ENCODE measurements around the gene LBH.
A peak's percentile ranks its signal among the peaks of the same experiment; 100 is the strongest.

LBH gene
- total RNA-seq = 208 to 535 (median 453) reads per million in 4 experiments

DNA sequence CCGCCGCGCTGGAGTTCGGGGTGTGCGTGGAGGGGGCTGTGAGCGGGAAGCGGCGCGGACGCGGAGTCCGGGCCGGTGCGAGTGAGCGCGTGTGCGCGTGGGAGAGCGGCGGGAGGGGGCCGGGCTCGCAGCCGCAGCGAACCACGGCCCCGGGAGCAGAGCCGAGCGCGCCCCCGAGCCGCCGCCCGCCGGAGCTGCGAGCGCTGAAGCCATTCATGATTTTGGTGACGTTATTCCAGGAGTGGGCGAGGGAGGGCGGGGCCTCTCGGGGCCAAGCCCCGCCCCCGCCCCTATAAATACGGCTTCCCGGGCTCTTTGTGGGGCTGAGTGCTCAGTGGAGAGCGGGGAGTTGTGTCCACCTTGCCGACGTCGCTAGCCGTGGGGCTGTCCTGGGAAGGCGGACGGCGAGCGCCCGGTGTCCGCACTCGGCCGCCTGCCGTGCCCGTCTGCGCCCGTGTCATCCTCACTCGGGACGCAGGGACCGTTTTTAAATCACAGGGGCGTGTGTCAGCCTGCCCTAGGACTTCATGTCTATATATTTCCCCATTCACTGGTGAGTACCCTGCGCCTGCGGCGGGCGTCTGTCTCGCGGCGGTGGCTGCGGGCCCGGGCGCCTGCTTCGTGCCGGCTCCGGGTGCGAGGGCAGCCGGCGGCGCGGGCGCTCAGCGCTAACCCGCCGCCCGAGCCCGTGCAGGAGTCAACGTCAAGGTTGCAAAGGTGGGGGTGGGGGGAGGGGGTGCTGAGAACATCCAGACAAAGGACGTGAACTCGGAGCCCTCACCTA lies at the start of gene LBH:
Gene LBH, plus strand, starts transcription at position 323 of the 784 bp plus-strand sequence. Its CDS starts 205 bp downstream, at position 528.
- peak; percentile 91 for DNase-seq

DNA sequence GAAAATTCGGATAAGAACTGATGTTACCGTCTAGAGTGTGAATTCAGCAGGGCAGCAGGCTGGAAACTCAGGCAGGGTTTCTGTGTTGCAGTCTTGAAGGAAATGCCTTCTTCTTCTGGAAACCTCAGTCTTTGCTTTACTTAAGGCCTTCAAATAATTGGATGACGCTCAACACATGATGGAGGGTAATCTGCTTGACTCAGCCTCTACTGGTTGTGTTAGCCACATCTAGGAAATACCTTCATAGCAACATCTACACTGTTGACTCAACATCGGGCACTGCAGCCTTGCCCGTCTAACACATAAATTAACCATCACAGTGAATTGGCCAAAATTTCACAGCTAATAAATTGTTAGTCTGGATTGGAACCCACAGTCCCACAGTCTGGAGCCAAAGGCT lies 47.3 kb upstream of the LBH start:
- DNase-seq = no peak

DNA sequence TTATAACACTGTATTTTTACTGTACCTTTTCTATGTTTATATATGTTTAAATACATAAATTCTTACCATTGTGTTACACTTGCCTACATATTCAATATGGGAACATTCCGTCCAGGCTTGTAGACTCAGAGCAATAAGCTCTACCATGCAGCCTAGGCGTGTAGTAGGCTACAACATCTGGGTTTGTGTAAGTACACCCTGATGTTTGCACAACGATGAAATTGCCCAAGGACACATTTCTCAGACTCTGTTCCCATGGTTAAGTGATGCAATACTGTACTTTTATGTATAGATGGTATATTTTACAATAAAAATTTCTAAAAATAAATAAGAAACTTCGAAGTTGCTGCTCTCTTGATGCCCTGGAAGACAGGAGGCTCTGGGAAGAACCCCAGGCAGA lies 46.2 kb upstream of the LBH start:
- no peak for DNase-seq

DNA sequence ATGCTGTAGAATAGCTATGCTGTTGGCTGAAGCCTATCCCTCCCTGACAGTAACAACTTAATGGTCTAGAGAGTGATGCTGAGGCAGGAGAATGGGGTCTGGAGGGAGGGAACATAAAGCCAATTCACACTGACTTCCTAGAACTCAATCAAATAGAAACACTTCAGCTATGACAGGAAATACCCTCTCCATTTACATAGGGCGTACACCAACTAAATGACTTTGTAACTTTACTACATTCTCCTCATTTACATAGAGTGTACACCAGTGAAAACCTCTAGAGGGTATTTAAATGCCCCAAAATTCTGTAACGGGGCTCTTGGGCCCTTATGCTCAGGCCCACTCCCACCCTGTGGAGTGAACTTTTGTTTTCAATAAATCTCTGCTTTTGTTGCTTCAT lies 43.0 kb upstream of the LBH start:
- DNase-seq = no peak

DNA sequence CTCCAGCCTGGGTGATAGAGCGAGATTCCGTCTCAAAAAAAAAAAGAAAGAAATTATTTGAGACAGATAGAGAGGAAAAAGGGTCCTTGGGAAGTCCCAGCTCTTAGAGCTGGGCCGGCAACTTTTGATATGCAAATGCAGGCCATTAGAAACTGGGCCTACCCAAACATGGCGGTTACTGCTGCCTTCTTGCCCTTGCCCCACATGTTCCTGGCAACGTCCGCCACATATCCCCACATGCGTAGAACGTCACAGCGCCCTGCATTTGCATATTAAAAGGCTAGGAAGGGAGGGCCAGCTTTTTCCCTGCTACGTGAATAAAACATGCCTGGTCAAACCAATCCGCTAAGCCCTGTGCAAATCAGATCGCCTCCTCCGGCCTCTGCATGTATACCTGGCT lies 40.7 kb upstream of the LBH start:
- DNase-seq = no peak

DNA sequence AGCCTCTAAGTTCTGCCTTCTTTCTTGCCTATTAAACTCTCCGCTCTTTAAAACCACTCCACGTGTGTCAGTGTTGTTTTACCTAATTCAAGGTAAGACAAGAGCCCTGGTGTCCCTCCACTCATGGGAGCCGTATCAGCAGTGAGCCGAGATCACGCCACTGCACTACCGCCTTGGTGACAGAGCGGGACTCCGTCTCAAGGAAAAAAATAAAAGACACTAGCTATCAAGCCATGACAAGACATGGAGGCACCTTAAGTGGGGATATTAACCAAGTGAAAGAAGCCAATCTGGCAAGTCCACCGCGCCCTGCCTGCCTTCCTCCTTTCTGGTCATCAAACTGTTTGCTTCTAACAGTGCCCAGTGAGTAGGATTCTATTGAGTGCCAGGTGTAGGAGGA lies 40.2 kb upstream of the LBH start:
- no peak for DNase-seq

DNA sequence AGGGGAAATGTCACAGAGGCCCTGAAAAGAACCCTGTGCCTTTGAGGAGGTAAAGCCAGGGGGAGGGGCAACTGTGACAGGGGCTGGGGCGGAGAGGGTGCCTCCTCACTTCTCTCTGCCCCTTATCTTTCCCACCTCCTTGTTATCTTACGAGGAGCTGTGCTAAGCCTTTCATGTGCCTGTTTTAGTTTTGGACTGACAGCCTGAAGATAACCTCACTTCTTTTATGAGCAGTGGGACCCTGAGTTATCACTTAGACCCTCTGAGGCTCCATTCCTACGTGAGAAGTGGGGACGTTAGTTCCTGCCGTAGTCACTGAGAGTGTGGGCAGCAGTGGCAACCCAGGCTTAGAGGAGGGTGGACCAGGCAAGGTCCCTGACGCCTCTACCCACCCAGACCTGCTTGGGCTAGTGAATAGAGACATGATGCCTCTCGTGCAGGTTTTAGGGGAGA lies 39.5 kb upstream of the LBH start:
- DNase-seq = no peak

DNA sequence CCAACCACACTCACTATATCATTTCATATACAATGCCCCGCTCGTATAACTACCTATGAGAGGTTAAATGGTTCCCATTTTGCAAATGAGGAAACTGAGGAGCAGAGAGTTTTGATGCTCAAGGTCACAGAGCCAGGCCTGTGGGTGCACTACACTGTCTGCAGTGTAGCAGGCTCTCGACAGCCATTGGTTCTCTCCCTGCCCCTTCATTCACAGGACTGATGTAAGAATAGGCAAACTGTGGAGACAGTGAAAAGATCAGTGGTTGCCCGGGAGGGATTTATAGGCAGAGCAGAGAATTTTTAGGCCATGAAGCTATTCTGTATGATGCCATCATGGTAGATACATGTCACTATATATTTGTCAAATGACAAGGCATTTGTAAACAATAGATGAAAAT lies 39.0 kb upstream of the LBH start:
- no peak for DNase-seq

DNA sequence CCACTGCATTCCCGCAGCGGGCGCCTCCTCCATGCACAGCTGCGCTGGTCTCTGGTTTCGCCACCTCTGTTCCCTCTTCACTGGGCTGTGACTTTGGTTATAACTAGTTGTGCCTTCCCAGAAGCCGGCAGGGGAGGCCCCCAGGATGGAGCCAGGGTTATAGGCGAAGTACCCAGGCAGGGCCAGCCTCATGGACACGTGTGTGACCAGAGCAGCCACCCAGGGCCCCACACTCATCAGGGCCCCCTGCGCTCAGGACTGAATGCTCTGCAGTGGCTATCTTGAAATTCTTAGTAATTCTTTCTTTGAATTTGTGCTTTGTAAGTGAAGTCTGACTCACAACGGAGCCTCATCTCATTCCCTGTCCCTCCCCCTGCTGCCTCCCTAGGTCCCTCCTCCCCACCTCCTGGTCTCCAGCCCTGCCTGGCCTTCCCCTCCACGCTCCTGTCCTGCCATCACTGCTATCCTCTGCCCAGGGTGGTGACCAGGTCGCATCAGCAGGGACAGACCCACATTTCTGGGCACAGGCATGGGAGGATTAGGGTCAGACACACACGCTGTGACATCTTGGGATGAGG lies 38.1 kb upstream of the LBH start:
- DNase-seq = no peak

DNA sequence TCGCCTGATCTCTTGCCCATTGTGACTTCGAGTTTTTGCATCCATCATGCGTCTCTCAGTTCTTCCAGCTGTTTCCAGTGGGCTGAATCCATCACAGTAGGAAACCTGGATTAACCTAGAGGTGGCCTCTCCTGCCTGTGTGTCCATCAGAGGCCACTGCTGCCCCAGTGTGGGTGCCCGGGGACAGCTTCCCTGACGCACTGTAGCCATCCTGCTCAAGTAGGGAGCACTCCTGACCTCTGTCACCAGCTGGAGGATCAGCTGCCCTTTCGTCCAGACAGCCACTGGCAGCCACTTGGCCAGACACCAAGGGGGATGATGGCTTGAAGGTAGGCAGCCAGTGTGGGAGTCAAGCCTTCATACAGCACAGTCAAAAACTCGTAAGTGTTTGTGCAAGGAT lies 36.9 kb upstream of the LBH start:
- DNase-seq = no peak

DNA sequence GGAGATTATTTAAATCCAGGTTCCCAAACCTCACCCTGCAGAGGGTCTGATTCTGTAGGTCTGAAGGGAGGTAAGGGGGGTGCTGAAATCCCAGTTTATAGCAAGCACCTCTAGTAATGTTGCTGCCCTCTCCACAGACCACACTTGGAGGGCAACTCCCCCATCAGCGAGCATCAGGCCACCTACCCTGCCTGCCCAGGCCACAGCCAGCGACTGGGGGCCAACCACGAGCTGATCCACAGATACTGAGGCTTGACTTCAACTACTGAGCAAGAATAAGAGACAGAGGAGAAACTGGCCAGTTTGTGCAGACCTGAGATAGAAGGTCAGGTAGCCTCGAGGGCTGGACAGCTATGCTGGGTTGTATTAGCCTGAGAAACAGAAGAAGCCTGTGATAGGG lies 36.3 kb upstream of the LBH start:
- DNase-seq = no peak

DNA sequence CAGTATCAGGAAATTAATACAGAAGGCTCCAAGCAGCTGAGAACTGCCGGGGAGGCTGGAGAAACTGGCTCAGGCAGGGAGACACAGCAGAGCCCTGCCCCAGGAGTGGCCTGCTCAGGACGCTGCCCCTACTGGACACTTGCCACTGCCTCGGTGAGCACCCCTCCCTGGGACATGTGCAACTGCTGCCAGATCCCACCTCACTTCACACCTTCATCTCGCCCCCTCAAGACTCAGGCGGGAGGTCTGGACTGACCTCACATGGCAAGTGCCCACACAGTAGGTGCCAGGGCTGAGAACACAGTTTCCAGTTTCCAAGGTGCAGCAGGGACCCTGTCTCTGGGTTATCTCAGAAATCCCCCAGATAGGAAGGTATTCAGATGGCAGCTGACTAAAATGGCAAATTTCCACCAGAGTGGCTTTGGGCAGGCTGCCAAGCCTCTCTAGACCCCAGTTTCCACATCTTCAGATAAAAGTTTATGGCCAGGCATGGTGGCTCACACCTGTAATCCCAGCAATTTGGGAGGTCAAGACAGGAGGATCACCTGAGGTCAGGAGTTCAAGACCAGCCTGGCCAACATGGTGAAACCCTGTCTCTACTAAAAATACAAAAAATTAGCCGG lies 33.7 kb upstream of the LBH start:
- DNase-seq = no peak

DNA sequence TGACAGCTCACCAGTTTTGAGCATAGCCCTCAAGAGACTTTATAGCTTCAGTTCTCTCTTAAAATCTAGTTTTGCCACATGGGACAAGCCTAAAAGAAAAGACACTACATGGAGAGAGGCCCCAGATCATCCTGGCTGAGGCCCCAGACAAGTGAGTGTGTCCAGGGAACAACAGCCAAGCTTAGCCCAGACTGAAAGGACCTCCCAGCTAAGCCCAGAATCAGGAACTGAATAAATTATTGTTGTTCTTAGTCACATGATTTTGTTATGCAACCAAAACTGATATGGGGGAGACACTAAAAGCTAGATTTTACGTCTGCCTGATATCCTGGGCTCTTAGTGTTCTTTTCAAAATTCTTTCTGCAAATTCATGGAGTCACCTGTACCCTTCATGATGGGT lies 29.3 kb upstream of the LBH start:
- no peak for DNase-seq

DNA sequence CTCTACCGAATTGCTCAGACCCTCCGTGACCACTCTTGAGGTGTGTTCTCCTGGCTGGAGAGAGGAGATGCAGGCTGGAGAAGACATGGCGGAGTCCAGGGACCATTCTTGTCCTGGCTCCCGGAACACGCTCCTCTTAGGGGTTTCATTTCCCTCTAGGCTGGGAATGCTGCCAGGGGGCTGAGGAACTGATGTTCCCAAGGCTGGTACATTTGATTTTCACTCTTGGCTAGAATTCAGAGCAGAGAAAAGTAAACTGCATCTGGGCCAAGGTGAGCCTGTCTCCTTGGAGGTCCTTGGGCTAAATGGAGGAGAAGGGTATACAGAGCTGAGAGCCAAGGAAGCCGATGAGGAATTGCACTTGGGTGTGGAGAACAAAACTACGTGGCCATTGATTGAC lies 28.2 kb upstream of the LBH start:
- no peak for DNase-seq

DNA sequence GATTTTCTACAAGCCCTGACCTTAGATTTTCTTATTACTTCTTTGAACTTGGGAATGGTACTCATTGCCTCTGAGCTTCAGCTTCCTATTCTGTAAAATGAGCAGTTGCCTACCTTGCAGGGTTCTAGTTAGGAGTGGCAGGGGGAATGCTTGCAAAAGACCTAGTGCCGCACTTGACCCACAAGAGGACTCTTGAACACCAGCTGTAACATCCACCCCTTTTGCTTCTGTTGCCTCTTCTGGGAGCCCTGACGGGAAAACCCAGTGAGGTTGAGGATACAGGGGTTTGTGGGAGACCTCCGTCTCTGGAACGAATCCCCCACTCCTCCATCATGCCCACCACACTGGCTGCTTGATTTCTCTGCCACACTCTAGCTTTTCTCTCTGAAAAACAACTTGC lies 27.1 kb upstream of the LBH start:
- no peak for DNase-seq

DNA sequence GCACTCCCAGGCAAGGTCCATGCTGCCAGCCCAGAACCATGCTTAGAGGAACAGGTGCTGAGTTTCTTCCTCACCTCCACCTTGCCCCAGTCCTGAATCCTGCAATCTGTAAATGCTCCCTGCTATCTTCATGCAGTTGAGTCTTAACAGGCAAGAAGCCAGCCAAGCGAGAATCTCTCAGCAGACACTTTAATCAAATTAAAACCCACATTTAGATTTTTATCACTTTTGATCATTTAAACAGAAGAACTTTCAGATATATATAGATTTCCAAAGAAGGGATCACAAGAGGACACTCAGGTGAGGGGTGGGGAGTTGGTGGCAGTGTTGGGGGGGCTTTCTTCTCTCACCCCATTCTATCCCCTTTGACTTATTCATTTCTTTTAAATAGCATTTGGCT lies 25.9 kb upstream of the LBH start:
- DNase-seq = no peak

DNA sequence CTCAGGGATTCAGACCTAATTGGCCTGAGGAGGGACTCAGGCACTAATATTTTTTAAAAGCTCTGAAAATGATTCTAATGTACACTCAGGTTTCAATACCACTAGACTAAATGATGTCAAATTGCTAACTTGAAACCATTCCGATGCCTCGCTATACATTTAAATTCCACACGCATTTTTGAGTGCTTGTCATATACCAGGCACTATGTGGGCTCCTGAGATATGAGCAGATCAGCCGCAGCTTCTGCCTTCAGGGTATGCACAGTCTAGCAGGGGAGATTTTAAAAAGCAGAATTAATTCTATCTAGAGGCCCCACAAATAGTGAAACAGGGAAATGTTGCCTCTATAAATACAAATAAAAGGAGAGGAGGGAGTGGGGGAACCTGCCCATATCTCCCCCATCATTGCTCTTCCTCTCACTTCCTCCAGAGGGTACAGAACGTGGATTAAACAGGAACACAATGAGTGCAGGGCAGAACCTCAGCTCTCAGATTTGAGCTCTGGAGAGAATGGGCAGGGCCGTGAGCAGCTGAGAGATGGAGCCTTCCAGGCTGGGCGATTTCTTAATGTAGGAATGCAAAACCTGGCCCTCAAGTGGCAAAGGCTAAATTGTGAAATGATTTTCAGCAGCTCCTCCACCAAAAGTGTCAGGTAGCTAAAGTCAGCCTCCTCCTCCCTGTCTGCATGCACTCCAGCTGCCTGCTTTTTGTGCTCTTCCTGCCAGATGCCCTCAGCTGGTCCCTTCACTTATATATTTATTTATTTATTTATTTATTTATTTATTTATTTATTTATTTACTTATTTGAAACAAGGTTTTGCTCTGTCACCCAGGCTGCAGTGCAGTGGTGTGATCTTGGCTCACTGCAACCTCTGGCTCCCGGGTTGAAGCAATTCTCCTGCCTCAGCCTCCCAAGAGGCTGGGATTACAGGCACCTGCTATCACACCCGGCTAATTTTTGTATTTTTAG lies 24.6 kb upstream of the LBH start:
- DNase-seq = no peak

DNA sequence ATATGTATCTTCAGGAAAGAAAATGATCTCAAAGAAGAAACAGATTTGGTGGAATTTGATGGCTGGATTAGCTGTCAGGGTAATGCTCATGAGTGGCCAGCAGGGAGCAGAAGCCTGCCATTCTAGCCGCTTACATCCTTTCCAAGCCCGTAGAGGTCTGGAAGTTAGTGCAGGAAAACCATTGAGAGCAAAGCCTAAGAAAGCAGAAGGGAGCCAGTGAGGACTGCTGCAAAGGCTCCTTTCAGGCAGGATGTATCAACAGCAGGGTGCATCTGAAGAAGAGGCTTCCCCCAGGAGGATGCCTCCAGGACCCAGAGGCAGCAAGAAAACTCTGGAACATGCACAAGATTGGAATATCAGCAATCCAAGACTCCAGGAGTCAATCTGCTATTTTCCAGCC lies 22.9 kb upstream of the LBH start:
- peak; percentile 8 for DNase-seq

DNA sequence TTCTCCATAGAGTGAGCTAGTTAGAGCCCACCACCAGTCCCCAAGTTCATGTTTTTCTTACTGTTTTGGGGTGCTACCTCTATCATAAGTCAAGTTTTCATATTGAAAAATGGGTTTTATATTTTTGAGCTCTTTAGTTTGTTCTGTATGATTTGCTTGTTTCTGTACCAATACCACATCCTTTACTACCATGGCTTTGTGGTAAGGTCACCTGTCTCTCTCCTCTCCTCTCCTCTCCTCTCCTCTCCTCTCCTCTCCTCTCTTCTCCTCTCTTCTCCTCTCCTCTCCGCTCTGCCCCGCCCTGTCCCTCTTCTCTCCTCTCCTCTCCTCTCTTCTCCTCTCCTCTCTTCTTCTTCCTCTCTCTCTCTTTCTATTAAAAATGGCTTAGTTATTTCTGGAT lies 22.1 kb upstream of the LBH start:
- no peak for DNase-seq

DNA sequence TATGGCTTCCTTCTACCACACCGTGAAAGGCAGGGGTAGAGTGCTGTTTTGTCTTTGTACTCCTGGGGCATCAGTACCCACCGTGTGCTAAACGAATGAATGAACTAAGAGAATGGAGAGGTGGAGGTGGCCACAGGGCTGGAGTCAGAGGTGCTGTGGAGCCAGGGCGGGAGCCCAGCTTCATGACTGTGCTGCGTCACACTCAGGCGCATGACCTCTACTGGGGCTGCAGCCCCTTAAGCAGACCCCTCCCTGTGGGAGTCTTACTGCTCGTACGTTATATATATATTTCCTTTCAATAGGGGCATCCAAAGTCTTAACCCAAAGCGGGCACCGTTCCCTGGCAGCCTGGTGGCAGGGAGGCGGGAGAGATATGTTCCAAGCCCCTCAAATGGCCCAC lies 18.0 kb upstream of the LBH start:
- DNase-seq = no peak

DNA sequence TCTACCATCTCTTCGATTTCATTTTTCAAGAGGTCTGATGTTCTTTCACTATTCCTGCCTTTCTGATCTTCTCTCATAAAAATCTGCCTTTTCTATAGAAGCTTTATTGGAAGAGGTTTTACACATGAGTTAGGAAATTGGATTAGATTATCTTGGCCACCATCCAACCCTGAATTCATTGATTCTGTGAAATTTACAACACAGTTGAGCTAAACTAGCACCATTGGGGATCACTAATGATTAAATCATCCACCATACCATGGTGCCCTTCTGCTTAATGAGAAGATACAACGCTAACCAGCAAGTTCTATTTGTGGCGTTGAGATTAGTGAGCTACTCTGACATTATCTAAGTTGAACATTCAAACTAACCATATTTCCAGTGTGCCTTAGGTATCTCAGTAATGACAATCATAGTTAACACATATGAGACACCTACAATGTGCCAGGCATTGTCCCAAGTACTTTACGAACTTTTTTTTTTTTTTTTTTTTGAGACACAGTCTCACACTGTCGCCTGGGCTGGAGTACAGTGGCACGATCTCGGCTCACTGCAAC lies 17.3 kb upstream of the LBH start:
- no peak for DNase-seq

DNA sequence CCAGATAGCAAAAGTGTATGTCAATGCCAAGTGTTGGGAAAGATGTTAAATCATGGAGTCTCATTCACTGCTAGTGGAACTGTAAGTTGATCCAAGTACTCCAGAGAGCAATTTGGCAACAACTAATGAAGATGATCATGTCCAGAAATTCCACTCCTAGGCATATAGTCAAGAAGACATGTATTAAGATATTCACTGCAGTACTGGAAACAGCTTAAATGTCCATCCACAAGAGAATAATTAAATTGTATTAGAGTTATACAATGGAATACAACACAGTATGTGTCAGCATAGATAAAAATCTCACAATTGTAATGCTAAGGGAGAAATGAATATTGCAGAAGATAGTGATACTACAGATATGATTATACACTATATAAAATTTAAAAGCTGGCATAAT lies 15.2 kb upstream of the LBH start:
- DNase-seq = no peak
